ENCODE measurements around the gene ARHGAP44. TPM values are rescaled to one million over a fixed set of nuclear protein-coding genes. Genes with fewer than 3 reads are reported as not detected.

Gene ARHGAP44
- total RNA-seq, 1 donor from 2014 or later, result 5.8 TPM

DNA sequence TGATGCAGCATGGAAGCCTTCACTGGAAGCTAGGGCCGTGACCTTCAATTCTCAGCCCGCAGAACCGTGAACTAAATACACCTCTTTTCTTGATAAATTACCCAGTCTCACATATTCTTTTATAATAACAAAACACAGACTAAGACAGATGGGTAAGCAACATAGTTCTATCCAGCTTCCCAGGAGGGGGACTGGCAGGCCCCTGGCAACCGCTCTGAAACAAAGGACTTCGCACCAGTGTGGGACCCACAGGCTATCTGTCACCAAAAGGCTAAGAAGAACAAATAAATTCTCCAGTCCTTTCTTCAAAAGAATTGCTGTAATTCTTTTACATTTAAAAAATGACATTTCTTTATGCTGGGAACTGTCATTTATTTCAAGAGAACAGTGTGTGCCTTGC is 209.6 kb downstream of the ARHGAP44 start:
- DNase-seq (ENCODE audit: low read depth), result no peak
- TF ChIP-seq, protein P1, sequence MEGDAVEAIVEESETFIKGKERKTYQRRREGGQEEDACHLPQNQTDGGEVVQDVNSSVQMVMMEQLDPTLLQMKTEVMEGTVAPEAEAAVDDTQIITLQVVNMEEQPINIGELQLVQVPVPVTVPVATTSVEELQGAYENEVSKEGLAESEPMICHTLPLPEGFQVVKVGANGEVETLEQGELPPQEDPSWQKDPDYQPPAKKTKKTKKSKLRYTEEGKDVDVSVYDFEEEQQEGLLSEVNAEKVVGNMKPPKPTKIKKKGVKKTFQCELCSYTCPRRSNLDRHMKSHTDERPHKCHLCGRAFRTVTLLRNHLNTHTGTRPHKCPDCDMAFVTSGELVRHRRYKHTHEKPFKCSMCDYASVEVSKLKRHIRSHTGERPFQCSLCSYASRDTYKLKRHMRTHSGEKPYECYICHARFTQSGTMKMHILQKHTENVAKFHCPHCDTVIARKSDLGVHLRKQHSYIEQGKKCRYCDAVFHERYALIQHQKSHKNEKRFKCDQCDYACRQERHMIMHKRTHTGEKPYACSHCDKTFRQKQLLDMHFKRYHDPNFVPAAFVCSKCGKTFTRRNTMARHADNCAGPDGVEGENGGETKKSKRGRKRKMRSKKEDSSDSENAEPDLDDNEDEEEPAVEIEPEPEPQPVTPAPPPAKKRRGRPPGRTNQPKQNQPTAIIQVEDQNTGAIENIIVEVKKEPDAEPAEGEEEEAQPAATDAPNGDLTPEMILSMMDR (conservative IDR thresholded peaks at IDR 0.05; ENCODE audit: low read depth, low read length), result no peak
- H3K4me3 ChIP-seq (ENCODE audit: low read depth, low read length), result no peak overlapping the region

DNA sequence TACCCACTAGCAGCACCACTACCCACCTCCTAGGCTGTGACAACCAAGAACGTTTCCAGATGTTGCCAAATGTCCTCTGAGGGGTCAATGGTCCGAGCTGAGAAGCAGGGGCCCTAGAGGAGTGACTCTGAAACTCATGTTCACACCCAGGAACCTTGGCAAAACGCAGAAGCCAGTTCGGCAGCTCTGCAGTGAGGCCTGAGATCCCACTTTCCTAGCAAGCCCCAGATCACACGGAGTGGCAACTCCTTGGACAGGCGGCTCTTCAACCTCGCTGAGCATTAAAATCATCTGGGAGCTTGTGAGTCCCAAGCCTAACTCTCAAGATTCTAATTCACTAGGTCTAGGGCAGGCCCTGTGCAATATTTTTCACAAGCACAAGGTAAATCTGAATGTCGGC is 211.3 kb downstream of the ARHGAP44 start:
- TF ChIP-seq, protein P1 (conservative IDR thresholded peaks at IDR 0.05; ENCODE audit: low read depth, low read length), result no peak
- DNase-seq (ENCODE audit: low read depth), result no peak
- H3K4me3 ChIP-seq (ENCODE audit: low read depth, low read length), result no peak overlapping the region

DNA sequence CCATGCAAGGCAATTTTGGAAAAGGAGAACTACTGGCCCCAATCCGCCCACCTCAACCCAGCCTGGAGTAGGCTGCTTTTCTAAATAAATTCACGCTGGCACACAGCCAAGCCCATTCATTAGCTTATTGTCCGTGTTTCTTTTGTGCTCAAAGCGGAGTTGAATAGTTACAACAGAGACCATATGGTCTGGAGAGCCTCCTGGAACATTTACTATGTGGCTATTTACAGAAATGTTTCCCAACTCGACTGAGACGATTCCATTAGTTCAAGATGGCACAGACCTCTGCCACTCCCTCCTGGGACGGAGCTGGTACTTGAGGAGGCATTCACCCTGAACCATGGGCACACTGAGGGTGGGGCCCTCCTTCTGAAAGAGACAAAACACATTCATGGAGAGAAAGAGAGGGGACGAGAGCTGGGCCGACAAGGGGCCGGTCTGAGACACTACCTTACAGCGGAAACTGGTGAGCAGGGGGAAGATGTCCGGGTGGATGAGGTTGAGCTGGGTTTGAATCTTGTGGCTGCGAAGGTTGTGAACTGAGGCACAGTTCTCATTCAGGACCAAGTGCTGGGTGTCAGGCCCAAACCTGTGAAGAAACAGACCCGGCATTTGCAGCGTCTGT is 212.8 kb downstream of the ARHGAP44 start:
- H3K4me3 ChIP-seq (ENCODE audit: low read depth, low read length), result no peak overlapping the region
- TF ChIP-seq, protein P1 (conservative IDR thresholded peaks at IDR 0.05; ENCODE audit: low read depth, low read length), result no peak
- DNase-seq (ENCODE audit: low read depth), result no peak

DNA sequence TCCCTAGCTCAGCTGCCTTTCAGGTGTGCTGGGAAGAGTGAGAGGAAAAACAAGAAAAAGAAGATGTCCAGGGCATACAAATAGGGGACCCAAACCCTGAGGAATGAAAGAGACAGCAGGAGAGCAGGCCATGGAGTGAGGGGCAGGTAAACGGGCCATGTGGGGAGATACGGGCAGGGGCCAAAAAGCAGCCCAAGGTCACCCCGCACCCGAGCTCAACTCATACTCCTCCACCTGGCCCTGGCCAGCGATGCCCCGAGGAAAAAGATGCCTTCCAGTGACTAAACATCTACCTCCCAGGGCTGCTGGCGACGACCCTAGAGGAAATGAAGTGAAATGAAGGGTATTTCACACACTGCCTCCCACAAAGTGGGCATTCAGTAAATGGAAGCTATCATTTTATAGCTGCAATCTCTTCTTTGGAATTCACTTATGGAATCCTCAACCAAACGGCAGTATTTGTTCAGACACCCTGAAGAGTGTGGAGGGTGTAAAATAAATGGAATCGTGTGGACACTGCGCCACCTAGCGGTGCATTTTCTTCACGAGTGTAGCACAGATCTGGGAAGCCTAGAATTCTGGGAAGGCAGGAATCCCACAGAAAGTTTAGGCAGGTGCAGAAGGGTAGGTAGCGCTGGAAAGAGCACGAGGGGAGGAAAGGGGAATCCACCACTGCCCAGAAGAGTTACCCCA is 213.6 kb downstream of the ARHGAP44 start:
- no peak overlapping the region for H3K4me3 ChIP-seq (ENCODE audit: low read depth, low read length)
- TF ChIP-seq, protein P1 (conservative IDR thresholded peaks at IDR 0.05; ENCODE audit: low read depth, low read length), result peak; percentile 85
- DNase-seq (ENCODE audit: low read depth), result no peak

DNA sequence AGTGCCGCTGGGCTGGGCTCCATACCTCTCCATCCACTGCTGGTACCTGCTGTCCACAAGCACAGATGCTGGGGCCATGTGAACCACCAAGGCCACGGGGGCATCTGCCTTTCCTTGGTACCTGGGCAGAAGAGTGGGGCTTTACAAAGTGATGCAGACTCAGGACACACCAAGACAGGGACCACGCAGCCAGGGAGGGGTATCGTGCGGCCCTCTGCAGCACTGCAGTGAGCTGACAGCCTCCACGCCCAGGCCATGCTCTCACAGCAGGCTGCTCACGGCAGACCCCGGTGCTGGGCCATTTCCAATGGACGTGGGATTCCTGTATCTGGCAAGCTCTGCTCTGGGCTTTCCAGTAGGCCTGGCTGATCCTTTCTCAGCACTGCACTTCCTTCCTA is 214.2 kb downstream of the ARHGAP44 start:
- DNase-seq (ENCODE audit: low read depth), result no peak
- TF ChIP-seq, protein P1 (conservative IDR thresholded peaks at IDR 0.05; ENCODE audit: low read depth, low read length), result no peak

DNA sequence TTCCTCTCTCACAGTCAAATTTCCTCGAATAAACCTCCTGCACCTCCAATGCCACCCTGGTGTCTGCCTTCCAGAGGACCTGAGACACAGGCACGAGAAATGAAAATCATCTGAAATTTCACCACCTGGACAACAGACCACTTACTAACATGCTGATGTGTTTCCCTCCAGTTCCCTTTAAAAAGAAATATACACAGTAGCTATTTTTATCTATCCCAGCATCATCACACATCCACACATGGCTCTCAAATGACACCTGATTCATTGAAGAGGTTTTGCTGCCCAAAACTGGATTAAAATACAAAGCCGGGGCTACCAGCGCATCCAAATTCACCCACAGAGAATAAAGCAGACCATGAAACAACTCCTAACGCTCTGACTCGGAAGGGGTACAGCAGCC is 214.6 kb downstream of the ARHGAP44 start:
- no peak overlapping the region for H3K4me3 ChIP-seq (ENCODE audit: low read depth, low read length)
- no peak for DNase-seq (ENCODE audit: low read depth)
- TF ChIP-seq, protein P1 (conservative IDR thresholded peaks at IDR 0.05; ENCODE audit: low read depth, low read length), result no peak

More for the DNA sequence above, 214.2 kb downstream of the ARHGAP44 start:
- no peak overlapping the region for H3K4me3 ChIP-seq (ENCODE audit: low read depth, low read length)

DNA sequence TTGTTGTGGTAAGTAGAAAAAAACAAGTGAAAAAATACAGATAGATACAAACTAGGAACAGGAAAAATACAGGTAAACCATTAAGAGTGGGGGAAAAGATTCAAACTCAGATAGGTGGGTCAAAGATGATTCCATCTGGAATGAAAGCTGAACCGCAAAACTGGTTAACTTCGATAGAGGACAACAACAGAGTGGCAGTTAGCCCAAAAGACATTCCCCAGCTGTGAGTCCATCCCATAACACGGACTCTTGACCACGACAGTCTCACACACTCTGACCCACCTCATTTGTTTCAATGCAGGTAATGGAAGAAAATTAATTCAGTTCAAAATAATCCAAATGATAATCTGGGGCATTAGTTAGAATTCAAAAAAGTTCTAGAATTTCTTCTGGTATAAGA is 215.0 kb downstream of the ARHGAP44 start:
- no peak for DNase-seq (ENCODE audit: low read depth)

More for the DNA sequence above, 215.0 kb downstream of the ARHGAP44 start:
- no peak overlapping the region for H3K4me3 ChIP-seq (ENCODE audit: low read depth, low read length)
- TF ChIP-seq, protein P1 (conservative IDR thresholded peaks at IDR 0.05; ENCODE audit: low read depth, low read length), result no peak

Measured in epithelial cell of proximal tubule (primary cell).